DND-41 (cell line): ENCODE results near the gene TMPRSS9.

Experiments used
- ATAC-seq: fragments of 200-7000 bp; cut with Tn5 transposase; 3 replicates; pipeline ENCODE4 v1.9.1; 2021; ENCODE audit warnings: low read depth; ENCODE audit not compliant: insufficient read depth
- DNase-seq: peaks from one replicate; pipeline ENCODE4 v3.0.0-alpha.2; 2020
- H2AFZ ChIP-seq: 2 replicates; pipeline ENCODE4 v1.6.0; 2012; ENCODE audit warnings: low read depth, low read length
- H3K27ac ChIP-seq: 2 replicates; pipeline ENCODE4 v1.5.1; 2012; ENCODE audit warnings: low read length, inconsistent platforms
- H3K27me3 ChIP-seq: fragments of 200-600 bp; sonication (generic); 2 replicates; pipeline ENCODE4 v1.6.0; 2012; ENCODE audit warnings: low read length, mild to moderate bottlenecking, inconsistent platforms; ENCODE audit not compliant: insufficient read depth, poor library complexity
- H3K36me3 ChIP-seq: 2 replicates; pipeline ENCODE4 v1.5.1; 2012; ENCODE audit warnings: low read length, inconsistent platforms; ENCODE audit not compliant: insufficient read depth
- H3K4me1 ChIP-seq: 2 replicates; pipeline ENCODE4 v1.5.1; 2012; ENCODE audit warnings: mild to moderate bottlenecking, low read length; ENCODE audit not compliant: insufficient read depth
- H3K4me2 ChIP-seq: 2 replicates; pipeline ENCODE4 v1.6.0; 2012; ENCODE audit warnings: mild to moderate bottlenecking, moderate library complexity, low read length, inconsistent platforms; ENCODE audit not compliant: insufficient read depth
- H3K4me3 ChIP-seq, 2 experiments: fragments of 200-600 bp in 1 of 2; shearing (Covaris generic) in 1 of 2; 2 replicates each; pipeline ENCODE4 v1.5.1; 2012 to 2016; ENCODE audit warnings: inconsistent platforms in 2 of 2, low read length in 2 of 2, mild to moderate bottlenecking in 2 of 2, low read depth in 1 of 2, moderate library complexity in 1 of 2
- H3K79me2 ChIP-seq: 2 replicates; pipeline ENCODE4 v1.6.0; 2012; ENCODE audit warnings: low read length, inconsistent platforms; ENCODE audit not compliant: insufficient read depth
- H3K9ac ChIP-seq: 2 replicates; pipeline ENCODE4 v1.6.0; 2012; ENCODE audit warnings: low read depth, mild to moderate bottlenecking, inconsistent platforms, low read length, moderate library complexity
- H3K9me3 ChIP-seq: 2 replicates; pipeline ENCODE4 v1.5.1; 2012; ENCODE audit warnings: low read length, moderate library complexity, mild to moderate bottlenecking, inconsistent platforms; ENCODE audit not compliant: insufficient read depth, severe bottlenecking
- H4K20me1 ChIP-seq: 2 replicates; pipeline ENCODE4 v1.6.0; 2012; ENCODE audit warnings: low read length; ENCODE audit not compliant: insufficient read depth
- CTCF ChIP-seq: IDR thresholded peaks from 2 replicates; pipeline ENCODE4 v1.5.1; 2012; ENCODE audit warnings: borderline replicate concordance, low read length, moderate library complexity, mild to moderate bottlenecking; ENCODE audit not compliant: poor library complexity, severe bottlenecking; ENCODE audit errors: extremely low read depth
- EZH2 ChIP-seq: IDR thresholded peaks from 3 replicates; pipeline ENCODE4 v1.6.1; 2012; ENCODE audit warnings: borderline replicate concordance, low read depth, mild to moderate bottlenecking, moderate library complexity, low read length, inconsistent platforms; ENCODE audit not compliant: severe bottlenecking

Gene TMPRSS9

GRCh38 chr19:2420490-2420889 is 60.4 kb downstream of the TMPRSS9 start:
- no peak overlapping the region for H3K4me2 ChIP-seq
- H3K27ac ChIP-seq, result no peak overlapping the region
- ATAC-seq (no peak), DNase-seq (no peak)
- TF ChIP-seq CTCF (no peak), EZH2 (no peak)
- H3K27me3 ChIP-seq, result no peaks in the 10 kb centered on the region
- no peak overlapping the region for H3K9ac ChIP-seq
- peaks cover 3% of the 10 kb centered on the region for H3K4me1 ChIP-seq
- peaks cover 12% of the 10 kb centered on the region for H3K79me2 ChIP-seq
- no peak overlapping the region for H2AFZ ChIP-seq
- no peak overlapping the region for H3K4me3 ChIP-seq
- H3K36me3 ChIP-seq, result peaks cover 28% of the 10 kb centered on the region
- H4K20me1 ChIP-seq, result peaks cover 30% of the 10 kb centered on the region
- no peaks in the 10 kb centered on the region for H3K9me3 ChIP-seq

GRCh38 chr19:2421581-2422306 is 61.7 kb downstream of the TMPRSS9 start:
- H3K4me3 ChIP-seq, result no peak overlapping the region
- H2AFZ ChIP-seq, result no peak overlapping the region
- H3K27ac ChIP-seq, result no peak overlapping the region
- no peaks in the 10 kb centered on the region for H3K9me3 ChIP-seq
- no peak overlapping the region for H3K9ac ChIP-seq
- H3K36me3 ChIP-seq, result peaks cover 33% of the 10 kb centered on the region
- peaks cover 39% of the 10 kb centered on the region for H4K20me1 ChIP-seq
- no peak for TF ChIP-seq CTCF
- no peak for TF ChIP-seq EZH2
- H3K79me2 ChIP-seq, result peaks cover 25% of the 10 kb centered on the region
- DNase-seq (no peak), ATAC-seq (no peak; the same call in 1 of the 3 replicates)
- H3K4me2 ChIP-seq, result no peak overlapping the region
- peaks cover 15% of the 10 kb centered on the region for H3K4me1 ChIP-seq
- no peaks in the 10 kb centered on the region for H3K27me3 ChIP-seq

- Histone ChIP-seq H3K9ac (no peak overlapping the region), H3K79me2 (peaks cover 31% of the 10 kb centered on the region), H2AFZ (no peak overlapping the region), H3K4me3 (no peak overlapping the region), H3K4me1 (peaks cover 22% of the 10 kb centered on the region), H3K4me2 (no peak overlapping the region), H3K9me3 (no peaks in the 10 kb centered on the region), H3K36me3 (peaks cover 36% of the 10 kb centered on the region), H3K27me3 (no peaks in the 10 kb centered on the region), H3K27ac (no peak overlapping the region), H4K20me1 (peaks cover 44% of the 10 kb centered on the region)
- ATAC-seq, result no peak
- TF ChIP-seq CTCF, result no peak
- no peak for TF ChIP-seq EZH2
- DNase-seq, result no peak
These were observed 63.2 kb downstream of the TMPRSS9 start for GRCh38 chr19:2423071-2423914.
